ENCODE data around the gene SPATA32. TPM values are rescaled to one million over a fixed set of nuclear protein-coding genes. Genes with fewer than 3 reads are reported as not detected.
"Not testable (repeated sequence)": the region's sequence is repeated elsewhere in the genome, so short reads cannot be mapped to it uniquely, and the experiment has no call there.

SPATA32 gene
- total and polyA plus RNA-seq, 12 donors = 0.06 to 0.11 TPM; not detected in 10

GRCh38 chr17:45306623-45307022, 44.7 kb upstream of the SPATA32 start:
- DNase-seq = no peak
- peak overlapping the region; percentile 40 to 92 (median 82) for H3K27ac ChIP-seq
- intact Hi-C loops (cut with DNase I) = no loop called here
- TF ChIP-seq POLR2A (IDR thresholded peaks at IDR 0.05) (no peak), CTCF (IDR thresholded peaks at IDR 0.05) (peak in 1 of 6 experiments; percentile 2)
- no peaks in the 10 kb centered on the region for H3K27me3 ChIP-seq
- H3K4me1 ChIP-seq (replicated peaks in 1 of 2) = peaks cover 55 to 74% of the 10 kb centered on the region in 2 donors
- no peaks in the 10 kb centered on the region for H3K36me3 ChIP-seq (replicated peaks in 1 of 2)
- H3K4me3 ChIP-seq = no peak overlapping the region
- no peaks in the 10 kb centered on the region for H3K9me3 ChIP-seq (replicated peaks in 1 of 3)
- 67 to 77% (median 70%) methylated on average over 5 of the region's 5 CpGs for WGBS, 4 donors

GRCh38 chr17:45306094-45306493, 44.2 kb upstream of the SPATA32 start:
- WGBS, 4 donors = 36 to 54% (median 46%) methylated on average over 4 of the region's 4 CpGs
- Histone ChIP-seq H3K4me1 (replicated peaks in 1 of 2) (peaks cover 50 to 69% of the 10 kb centered on the region in 2 donors), H3K27ac (peak overlapping the region in 3 of 5 donors; percentile 16 to 89 (median 40))

GRCh38 chr17:45305530-45306087, 43.7 kb upstream of the SPATA32 start:
- Histone ChIP-seq H3K4me3 (no peak overlapping the region), H3K27ac (peak overlapping the region in 3 of 5 donors; percentile 16 to 89 (median 40)), H3K27me3 (no peaks in the 10 kb centered on the region), H3K4me1 (replicated peaks in 1 of 2) (peaks cover 45 to 64% of the 10 kb centered on the region in 2 donors), H3K9me3 (replicated peaks in 1 of 3) (no peaks in the 10 kb centered on the region), H3K36me3 (replicated peaks in 1 of 2) (no peaks in the 10 kb centered on the region)
- no peak for DNase-seq
- TF ChIP-seq CTCF (IDR thresholded peaks at IDR 0.05) = no peak
- intact Hi-C loops (cut with DNase I) = no loop called here
- WGBS, 4 donors = 81 to 90% (median 86%) methylated on average over 3 of the region's 3 CpGs

More at GRCh38 chr17:45306094-45306493, 44.2 kb upstream of the SPATA32 start:
- Histone ChIP-seq H3K27me3 (no peaks in the 10 kb centered on the region), H3K36me3 (replicated peaks in 1 of 2) (no peaks in the 10 kb centered on the region), H3K9me3 (replicated peaks in 1 of 3) (no peaks in the 10 kb centered on the region), H3K4me3 (no peak overlapping the region)
- intact Hi-C loops (cut with DNase I) = no loop called here
- no peak for TF ChIP-seq CTCF (IDR thresholded peaks at IDR 0.05)
- TF ChIP-seq POLR2A (IDR thresholded peaks at IDR 0.05) = no peak
- DNase-seq = no peak

GRCh38 chr17:45302649-45303173, 40.8 kb upstream of the SPATA32 start:
- DNase-seq = peak in 2 of 7 donors; percentile 59 to 61
- no peaks in the 10 kb centered on the region for H3K9me3 ChIP-seq (replicated peaks in 1 of 3)
- peak overlapping the region; percentile 54 to 82 (median 76) for H3K27ac ChIP-seq
- no peaks in the 10 kb centered on the region for H3K27me3 ChIP-seq
- H3K36me3 ChIP-seq (replicated peaks in 1 of 2) = no peaks in the 10 kb centered on the region
- H3K4me1 ChIP-seq (replicated peaks in 1 of 2) = peaks cover 29 to 69% of the 10 kb centered on the region in 2 donors
- no peak for TF ChIP-seq POLR2A (IDR thresholded peaks at IDR 0.05)
- no peak for TF ChIP-seq CTCF (IDR thresholded peaks at IDR 0.05)
- 49 to 56% (median 54%) methylated on average over 8 to 10 of the region's 10 CpGs for WGBS, 4 donors
- intact Hi-C loops (cut with DNase I) = no loop called here
- H3K4me3 ChIP-seq = no peak overlapping the region

GRCh38 chr17:45302220-45302619, 40.3 kb upstream of the SPATA32 start:
- H3K36me3 ChIP-seq (replicated peaks in 1 of 2); H3K4me3 ChIP-seq; H3K9me3 ChIP-seq (replicated peaks in 1 of 3); H3K27me3 ChIP-seq; intact Hi-C loops (cut with DNase I); DNase-seq: not testable (repeated sequence)
- Histone ChIP-seq H3K27ac (peak overlapping the region; percentile 54 to 82 (median 76)), H3K4me1 (replicated peaks in 1 of 2) (peaks cover 26 to 69% of the 10 kb centered on the region in 2 donors)
- 61 to 79% (median 64%) methylated on average over 9 of the region's 9 CpGs for WGBS, 4 donors
